ENCODE measurements around the gene LCP1.

The LCP1 gene

DNA sequence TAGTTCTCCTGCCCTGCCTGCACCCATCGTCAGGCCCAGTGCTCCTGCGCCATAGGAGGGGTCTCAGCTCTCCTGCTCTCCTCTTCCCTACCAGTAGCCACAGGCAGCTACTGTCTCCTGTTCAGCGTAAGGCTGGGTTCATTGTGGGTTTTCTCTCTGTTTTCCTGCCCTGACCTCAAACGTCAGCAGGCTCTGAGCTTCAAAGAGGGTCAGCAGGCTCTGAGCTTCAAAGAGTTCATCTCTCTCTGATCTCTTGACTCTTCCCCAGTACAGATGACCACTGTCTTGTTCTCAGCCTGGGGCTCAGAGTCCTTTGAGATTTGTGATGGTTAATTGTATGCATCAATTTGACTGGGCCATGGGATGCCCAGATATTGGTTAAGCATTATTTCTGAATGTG, 72.5 kb downstream of the LCP1 start:
- Histone ChIP-seq H4K20me1 (ENCODE audit: control insufficient read depth, insufficient read depth, low read depth, low read length) (no peaks in the 10 kb centered on the region), H3K27me3 (ENCODE audit: control insufficient read depth, low read length) (peaks cover 6% of the 10 kb centered on the region; the same call in 1 of the 2 replicates), H3K79me2 (ENCODE audit: control insufficient read depth, low read length) (no peaks in the 10 kb centered on the region), H3K9me2 (replicated peaks; ENCODE audit: control insufficient read depth, low read length) (no peaks in the 10 kb centered on the region), H3K4me1 (ENCODE audit: control insufficient read depth, low read length) (peaks cover 4% of the 10 kb centered on the region; the same call in 1 of the 2 replicates), H3K4me3 (ENCODE audit: low read length) (no peak overlapping the region), H3K36me3 (ENCODE audit: control insufficient read depth, low read length) (no peaks in the 10 kb centered on the region), H3K4me2 (ENCODE audit: low read length) (no peak overlapping the region), H3K27ac (ENCODE audit: low read depth, low read length) (no peak overlapping the region), H3F3A (ENCODE audit: control insufficient read depth, insufficient read depth) (no peaks in the 10 kb centered on the region), H3K9me3 (ENCODE audit: control insufficient read depth, insufficient read depth, low read length) (no peaks in the 10 kb centered on the region)
- TF ChIP-seq, protein P1, sequence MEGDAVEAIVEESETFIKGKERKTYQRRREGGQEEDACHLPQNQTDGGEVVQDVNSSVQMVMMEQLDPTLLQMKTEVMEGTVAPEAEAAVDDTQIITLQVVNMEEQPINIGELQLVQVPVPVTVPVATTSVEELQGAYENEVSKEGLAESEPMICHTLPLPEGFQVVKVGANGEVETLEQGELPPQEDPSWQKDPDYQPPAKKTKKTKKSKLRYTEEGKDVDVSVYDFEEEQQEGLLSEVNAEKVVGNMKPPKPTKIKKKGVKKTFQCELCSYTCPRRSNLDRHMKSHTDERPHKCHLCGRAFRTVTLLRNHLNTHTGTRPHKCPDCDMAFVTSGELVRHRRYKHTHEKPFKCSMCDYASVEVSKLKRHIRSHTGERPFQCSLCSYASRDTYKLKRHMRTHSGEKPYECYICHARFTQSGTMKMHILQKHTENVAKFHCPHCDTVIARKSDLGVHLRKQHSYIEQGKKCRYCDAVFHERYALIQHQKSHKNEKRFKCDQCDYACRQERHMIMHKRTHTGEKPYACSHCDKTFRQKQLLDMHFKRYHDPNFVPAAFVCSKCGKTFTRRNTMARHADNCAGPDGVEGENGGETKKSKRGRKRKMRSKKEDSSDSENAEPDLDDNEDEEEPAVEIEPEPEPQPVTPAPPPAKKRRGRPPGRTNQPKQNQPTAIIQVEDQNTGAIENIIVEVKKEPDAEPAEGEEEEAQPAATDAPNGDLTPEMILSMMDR (IDR thresholded peaks at IDR 0.05; ENCODE audit: low read depth, low read length, poor library complexity, severe bottlenecking) = no peak
- no peak for TF ChIP-seq EZH2phosphoT487 (IDR thresholded peaks at IDR 0.05; ENCODE audit: borderline replicate concordance, low read length)

GRCh38 chr13:46106839-46107371, 75.1 kb downstream of the LCP1 start:
- H3K27me3 ChIP-seq (ENCODE audit: control insufficient read depth, low read length) = 0 out of 2 replicates have a peak, but pooled peaks cover 2% of the 10 kb centered on the region
- H3K79me2 ChIP-seq (ENCODE audit: control insufficient read depth, low read length) = no peaks in the 10 kb centered on the region
- no peak overlapping the region for H3K27ac ChIP-seq (ENCODE audit: low read depth, low read length)
- H3K9me2 ChIP-seq (replicated peaks; ENCODE audit: control insufficient read depth, low read length) = no peaks in the 10 kb centered on the region
- H3F3A ChIP-seq (ENCODE audit: control insufficient read depth, insufficient read depth) = no peaks in the 10 kb centered on the region
- no peaks in the 10 kb centered on the region for H4K20me1 ChIP-seq (ENCODE audit: control insufficient read depth, insufficient read depth, low read depth, low read length)
- TF ChIP-seq, protein P1 (IDR thresholded peaks at IDR 0.05; ENCODE audit: low read depth, low read length, poor library complexity, severe bottlenecking) = no peak
- H3K4me1 ChIP-seq (ENCODE audit: control insufficient read depth, low read length) = peaks cover 8% of the 10 kb centered on the region
- H3K4me3 ChIP-seq (ENCODE audit: low read length) = no peak overlapping the region
- 0 out of 2 replicates have a peak overlapping the region, but pooled peaks have one; percentile 16 for H3K4me2 ChIP-seq (ENCODE audit: low read length)
- no peaks in the 10 kb centered on the region for H3K9me3 ChIP-seq (ENCODE audit: control insufficient read depth, insufficient read depth, low read length)
- H3K36me3 ChIP-seq (ENCODE audit: control insufficient read depth, low read length) = no peaks in the 10 kb centered on the region

DNA sequence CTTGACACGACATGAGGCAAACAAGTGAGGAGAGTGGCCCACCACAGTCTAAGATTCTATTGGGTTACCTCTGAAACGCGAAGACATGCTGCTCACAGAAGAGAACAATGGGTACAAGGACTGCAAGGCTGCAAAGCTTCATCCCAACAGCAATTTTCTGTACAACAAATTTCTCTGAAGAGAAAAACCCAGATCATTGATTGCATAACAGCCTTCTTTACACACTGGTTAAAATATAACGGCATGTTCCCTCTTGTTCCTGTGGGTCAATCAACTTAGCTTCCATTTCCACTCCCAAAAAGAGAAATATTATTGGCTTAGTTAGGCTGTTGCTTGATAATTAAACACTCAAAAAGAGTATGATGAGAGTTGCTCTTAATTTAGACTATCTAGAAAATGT, 77.1 kb downstream of the LCP1 start, which contains the start of gene CPB2:
Gene CPB2 (minus strand): TSS at position 166 of the 400 bp plus-strand sequence. CDS start 24 bp downstream, at position 142.
- H3K27ac ChIP-seq (ENCODE audit: low read depth, low read length) = no peak within 1 kb of the TSS
- no peak within 1 kb of the TSS for H3K4me3 ChIP-seq (ENCODE audit: low read length)
- H3K27me3 ChIP-seq (ENCODE audit: control insufficient read depth, low read length) = no peaks in the 10 kb centered on the region
- TF ChIP-seq, protein P1 (IDR thresholded peaks at IDR 0.05; ENCODE audit: low read depth, low read length, poor library complexity, severe bottlenecking) = no peak
- no peak for TF ChIP-seq EZH2phosphoT487 (IDR thresholded peaks at IDR 0.05; ENCODE audit: borderline replicate concordance, low read length)
- H4K20me1 ChIP-seq (ENCODE audit: control insufficient read depth, insufficient read depth, low read depth, low read length) = no peaks in the 10 kb centered on the region
- no peaks in the 10 kb centered on the region for H3K79me2 ChIP-seq (ENCODE audit: control insufficient read depth, low read length)
- no peak within 1 kb of the TSS for H3K4me2 ChIP-seq (ENCODE audit: low read length)
- no peaks in the 10 kb centered on the region for H3K9me2 ChIP-seq (replicated peaks; ENCODE audit: control insufficient read depth, low read length)
- no peaks in the 10 kb centered on the region for H3K9me3 ChIP-seq (ENCODE audit: control insufficient read depth, insufficient read depth, low read length)
- H3K36me3 ChIP-seq (ENCODE audit: control insufficient read depth, low read length) = no peaks in the 10 kb centered on the region
- H3F3A ChIP-seq (ENCODE audit: control insufficient read depth, insufficient read depth) = no peaks in the 10 kb centered on the region
- H3K4me1 ChIP-seq (ENCODE audit: control insufficient read depth, low read length) = peaks cover 26% of the 10 kb centered on the region

Measured in DOHH2 (cell line).